HG02759 (cell line): Measurements from ENCODE around the gene RIMBP2.
"Not testable (repeated sequence)": the region's sequence is repeated elsewhere in the genome, so short reads cannot be mapped to it uniquely, and the experiment has no call there.

Experiments
- ATAC-seq: cut with Tn5 transposase; IDR thresholded peaks from one replicate; pipeline ENCODE4 v1.9.1; 2021; ENCODE audit warnings: mild to moderate bottlenecking, moderate library complexity; ENCODE audit not compliant: unreplicated experiment

Gene RIMBP2, protein sequence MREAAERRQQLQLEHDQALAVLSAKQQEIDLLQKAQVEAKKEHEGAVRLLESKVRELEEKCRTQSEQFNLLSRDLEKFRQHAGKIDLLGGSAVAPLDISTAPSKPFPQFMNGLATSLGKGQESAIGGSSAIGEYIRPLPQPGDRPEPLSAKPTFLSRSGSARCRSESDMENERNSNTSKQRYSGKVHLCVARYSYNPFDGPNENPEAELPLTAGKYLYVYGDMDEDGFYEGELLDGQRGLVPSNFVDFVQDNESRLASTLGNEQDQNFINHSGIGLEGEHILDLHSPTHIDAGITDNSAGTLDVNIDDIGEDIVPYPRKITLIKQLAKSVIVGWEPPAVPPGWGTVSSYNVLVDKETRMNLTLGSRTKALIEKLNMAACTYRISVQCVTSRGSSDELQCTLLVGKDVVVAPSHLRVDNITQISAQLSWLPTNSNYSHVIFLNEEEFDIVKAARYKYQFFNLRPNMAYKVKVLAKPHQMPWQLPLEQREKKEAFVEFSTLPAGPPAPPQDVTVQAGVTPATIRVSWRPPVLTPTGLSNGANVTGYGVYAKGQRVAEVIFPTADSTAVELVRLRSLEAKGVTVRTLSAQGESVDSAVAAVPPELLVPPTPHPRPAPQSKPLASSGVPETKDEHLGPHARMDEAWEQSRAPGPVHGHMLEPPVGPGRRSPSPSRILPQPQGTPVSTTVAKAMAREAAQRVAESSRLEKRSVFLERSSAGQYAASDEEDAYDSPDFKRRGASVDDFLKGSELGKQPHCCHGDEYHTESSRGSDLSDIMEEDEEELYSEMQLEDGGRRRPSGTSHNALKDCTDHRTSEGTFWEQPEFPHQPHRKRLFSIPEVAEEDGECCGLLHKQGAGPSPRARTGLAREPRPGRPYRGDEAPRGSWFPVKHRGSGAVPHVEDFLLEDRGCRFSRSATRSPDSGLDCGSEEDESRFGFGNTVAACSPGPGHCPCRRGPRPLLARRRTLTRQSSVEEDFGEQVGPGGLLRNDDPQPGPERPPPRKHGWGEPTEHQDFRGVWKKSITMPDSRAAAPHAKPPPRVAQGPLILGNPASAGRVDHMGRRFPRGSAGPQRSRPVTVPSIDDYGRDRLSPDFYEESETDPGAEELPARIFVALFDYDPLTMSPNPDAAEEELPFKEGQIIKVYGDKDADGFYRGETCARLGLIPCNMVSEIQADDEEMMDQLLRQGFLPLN (N-terminal part only)

DNA sequence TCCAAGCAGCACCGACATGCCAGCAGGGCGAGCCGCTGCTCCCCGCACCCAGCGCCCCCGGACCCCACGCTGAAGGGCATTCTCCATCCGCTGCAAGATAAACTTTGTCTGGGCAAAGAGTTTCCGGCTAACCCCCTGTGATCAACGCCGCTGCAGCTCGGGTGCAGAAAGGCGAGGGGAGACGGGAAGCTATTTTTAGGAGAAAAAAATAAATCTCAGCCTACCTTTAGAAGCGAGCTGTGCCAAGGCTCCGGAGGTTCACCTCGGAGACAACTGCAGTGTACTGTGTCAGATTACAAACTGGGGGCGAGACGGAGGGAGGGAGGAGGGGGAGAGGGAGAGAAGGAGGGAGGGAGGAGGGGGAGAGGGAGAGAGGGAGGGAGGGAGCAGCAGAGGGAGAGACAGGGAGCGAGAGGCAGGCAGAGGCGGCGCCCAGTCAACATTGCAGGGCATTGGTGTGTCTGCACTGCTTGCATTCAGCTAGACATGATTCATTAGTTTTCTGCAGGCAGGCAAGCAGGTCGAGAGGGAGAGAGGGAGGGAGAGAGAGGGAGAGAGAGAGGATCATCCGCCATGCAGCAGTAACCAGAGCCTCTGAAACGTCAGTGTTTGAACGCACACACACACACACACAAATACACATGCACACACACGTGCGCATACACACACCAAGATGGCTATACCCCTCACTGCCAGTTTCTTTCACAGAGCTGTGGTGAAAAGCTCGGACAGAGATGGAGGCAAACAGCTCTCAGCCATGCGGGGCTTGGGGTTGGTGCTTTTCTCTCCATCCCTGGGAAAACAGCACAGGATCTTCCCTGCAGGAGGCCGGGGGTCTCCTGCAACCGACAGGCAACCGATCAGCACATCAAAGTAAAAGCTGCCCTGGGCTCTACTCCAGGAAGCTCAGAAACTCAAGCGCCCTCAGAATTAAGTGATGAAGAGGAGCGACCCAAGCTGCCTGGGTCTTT lies at the start of gene RIMBP2:
Gene RIMBP2, minus strand, starts transcription at position 302 of the 971 bp plus-strand sequence. CDS start 237,286 bp downstream, outside the sequence.
- no peak for ATAC-seq

DNA sequence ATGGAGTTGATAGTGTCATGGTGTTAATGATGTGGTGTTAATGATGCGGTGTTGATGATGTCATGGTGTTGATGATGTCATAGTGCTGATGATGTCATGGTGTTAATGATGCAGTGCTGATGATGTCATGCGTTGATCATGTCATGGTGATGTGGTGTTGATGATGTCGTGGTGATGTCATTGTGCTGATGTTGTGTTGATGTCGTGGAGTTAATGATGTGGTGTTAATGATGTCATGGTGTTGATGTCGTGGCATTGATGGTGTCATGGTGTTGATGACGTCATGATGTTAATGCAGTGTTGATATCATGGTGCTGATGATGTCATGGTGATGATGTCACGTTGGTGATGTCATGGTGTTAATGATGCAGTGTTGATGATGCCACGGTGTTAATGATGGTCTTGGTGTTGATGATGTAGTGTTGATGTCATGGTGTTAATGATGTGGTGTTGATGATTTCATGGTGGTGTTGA lies 49.1 kb upstream of the RIMBP2 start:
- ATAC-seq, result no peak

DNA sequence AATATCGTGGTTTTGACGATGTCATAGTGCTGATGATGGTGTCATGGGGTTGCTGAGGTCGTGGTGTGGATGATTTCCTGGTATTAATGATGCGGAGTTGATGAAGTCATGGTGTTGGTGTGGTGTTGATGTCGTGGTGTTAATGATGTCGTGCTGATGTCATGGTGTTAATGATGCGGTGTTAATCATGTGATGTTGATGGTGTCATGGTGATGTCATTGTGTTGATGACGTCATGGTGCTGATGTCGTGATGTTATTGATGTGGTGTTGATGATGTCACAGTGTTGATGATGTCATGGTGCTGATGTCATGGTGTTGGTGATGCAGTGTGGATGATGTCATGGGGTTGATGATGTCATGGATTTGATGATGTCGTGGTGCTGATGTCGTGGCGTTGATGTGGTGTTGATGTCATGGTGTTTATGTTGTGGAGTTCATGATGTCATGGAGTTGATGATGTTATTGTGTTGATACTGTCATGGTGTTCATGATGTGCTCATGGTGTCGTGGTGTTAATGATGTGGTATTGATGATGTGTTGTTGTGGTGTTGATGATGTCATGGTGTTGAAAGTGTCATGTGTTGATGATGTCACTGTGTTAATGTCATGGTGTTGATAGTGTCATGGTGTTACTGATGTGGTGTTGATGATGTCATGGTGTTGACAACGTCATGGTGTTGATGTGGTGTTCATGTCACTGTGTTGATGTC lies 48.5 kb upstream of the RIMBP2 start:
- no peak for ATAC-seq

DNA sequence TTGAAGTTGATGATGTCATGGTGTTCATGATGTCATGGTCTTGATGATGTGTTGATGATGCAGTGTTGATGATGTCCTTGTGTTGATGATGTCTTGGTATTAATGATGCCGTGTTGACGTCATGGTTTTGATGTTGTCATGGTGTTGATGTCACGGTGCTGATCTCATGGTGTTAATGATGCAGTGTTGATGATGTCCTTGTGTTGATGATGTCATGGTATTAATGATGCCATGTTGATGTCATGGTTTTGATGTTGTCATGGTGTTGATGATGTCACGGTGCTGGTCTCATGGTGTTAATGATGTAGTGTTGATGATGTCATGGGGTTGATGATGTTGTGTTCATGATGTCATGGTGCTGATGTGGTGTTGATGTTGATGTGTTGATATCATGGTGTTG lies 48.0 kb upstream of the RIMBP2 start:
- ATAC-seq, result no peak

DNA sequence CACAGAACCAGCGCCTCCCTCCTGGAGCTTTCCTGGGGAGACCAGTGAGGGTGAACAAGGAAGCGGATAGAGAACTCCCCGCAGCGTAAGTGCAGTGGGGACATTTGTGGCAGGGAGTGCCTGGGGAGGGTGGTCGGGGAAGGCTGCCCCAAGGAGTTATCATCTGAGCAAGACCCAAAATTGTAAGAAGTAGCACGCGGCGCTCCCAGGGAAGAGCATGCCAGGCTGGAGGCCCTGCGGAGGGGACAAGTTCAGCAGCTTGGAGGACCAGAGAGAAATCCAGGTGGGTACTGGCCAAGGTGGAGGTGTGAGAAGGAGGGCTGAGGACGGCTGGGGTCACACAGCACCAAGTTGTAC lies 46.2 kb upstream of the RIMBP2 start:
- ATAC-seq, result no peak

DNA sequence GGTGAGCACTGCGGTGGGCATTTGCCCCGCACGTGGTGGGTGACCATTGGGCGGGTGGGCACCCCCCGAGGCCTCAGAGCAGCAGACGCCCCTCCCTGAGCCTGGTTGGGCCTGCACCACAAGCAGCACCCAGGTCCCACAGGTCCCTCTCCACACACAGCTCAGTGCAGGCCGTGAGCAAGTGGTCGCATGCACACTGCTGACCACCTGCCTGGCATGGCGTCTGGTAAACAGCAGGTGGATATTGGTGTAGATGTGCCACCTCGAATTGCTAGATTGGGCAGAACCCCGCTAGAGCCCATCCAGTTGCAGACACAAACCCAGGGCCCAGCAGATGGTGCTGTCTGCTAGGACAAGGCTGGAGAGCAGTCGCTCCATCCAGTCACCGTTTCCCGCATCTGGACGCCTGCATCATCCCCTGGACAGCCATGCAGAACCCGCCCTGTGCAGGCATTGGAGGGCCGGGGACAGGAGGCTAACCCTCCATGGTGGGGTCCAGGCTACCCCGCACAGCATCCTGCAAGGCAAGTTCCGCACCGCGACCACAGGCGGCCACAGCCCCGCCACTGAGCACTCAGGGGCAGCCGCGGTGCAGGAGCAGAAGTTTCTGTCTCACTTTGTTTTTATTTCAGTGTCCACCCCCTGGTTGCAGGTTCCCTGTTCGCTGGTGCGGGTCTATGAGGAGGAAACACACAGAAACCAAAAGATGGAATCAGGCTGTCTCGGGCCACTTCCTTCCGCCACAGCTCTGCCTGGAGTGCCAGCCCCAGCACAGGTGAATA lies 45.6 kb upstream of the RIMBP2 start:
- peak; percentile 64 for ATAC-seq

DNA sequence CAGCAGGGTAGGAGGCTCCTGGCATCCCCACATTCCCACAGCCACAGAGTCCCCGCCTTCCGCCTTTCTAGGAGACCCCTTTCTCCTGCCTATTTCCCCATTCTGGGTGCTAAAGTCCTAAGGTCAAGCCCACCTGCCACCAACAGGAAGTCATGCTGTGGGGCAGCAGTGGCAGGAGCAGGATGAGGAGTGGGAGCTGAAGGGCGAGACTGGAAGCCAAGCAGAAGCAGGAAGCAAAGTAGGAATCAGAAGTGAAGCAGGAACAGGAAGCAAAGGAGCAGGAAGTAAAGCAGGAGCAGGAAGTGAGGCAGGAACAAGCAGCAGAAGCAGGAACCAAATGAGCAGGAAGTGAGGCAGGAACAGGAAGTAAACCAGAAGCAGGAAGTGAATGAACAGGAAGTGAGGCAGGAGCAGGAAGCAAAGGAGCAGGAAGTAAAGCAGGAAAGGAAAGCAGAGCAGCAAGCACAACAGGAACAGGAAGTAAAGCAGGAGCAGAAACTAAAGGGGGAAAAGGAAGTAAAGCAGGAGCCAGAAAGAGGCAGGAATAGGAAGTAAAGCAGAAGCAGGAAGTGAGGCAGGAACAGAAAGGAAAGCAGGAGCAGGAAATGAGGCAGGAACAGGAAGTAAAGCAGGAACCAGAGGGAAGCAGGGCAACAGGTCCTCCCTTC lies 38.3 kb upstream of the RIMBP2 start:
- no peak for ATAC-seq

DNA sequence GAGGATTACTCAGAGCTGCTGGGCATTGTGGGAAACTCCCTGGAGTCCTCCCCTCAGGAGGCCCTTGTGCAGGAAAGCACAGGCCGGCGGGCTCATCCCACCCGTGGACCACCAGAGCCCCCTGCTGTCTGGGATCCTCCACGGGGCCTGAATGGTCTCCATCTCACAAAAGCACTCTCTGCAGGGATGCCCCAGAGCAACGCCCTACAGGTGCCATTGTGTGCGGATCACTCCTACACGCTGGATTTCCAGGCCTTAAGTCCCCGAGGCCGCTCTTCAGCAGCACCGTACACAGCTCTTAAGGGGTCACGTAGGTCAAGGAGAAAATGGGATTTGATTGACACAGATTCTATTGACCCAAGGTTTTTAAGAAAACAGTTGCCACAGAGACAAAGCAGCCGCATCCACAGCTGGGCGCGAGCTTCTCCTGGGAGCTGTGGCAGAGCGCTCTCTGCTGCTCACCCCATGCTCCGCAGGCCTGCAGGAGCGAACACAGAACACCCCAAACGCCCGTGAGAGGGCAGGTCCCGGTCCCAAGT lies 36.7 kb upstream of the RIMBP2 start:
- ATAC-seq, result no peak

DNA sequence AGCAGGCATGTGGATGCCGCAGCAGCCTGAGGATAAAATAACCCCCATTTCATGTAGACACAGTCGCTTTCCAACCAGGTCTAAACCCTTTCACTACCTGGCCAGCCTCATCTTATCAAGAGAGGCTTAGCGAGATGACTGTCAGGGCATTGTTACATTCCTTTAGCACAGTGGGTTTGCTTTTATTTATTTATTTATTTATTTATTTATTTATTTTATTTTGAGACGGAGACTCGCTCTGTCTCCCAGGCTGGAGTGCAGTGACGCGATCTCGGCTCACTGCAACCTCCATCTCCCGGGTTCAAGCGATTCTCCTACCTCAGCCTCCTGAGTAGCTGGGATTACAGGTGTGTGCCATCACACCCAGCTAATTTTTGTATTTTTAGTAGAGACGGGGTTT lies 35.9 kb upstream of the RIMBP2 start:
- ATAC-seq, result not testable (repeated sequence)

DNA sequence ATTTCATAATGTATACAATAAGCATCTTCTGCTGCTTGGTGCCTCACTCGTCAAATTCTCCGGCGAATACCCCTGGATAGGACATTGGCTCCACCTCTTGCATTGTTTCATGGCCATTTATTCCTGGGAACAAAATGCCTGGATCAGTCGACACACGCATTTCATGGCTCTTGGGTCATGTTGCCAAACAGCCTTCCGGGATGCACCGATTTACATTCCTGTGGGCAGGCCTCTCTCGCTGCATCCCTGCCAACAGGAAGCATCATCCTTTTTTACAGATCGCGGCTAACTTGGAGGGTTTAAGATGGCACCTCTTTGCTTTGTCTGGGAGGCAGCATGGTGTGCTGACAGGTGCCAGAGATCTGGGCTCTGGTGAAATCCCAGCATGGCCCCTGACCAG lies 32.7 kb upstream of the RIMBP2 start:
- ATAC-seq, result no peak

DNA sequence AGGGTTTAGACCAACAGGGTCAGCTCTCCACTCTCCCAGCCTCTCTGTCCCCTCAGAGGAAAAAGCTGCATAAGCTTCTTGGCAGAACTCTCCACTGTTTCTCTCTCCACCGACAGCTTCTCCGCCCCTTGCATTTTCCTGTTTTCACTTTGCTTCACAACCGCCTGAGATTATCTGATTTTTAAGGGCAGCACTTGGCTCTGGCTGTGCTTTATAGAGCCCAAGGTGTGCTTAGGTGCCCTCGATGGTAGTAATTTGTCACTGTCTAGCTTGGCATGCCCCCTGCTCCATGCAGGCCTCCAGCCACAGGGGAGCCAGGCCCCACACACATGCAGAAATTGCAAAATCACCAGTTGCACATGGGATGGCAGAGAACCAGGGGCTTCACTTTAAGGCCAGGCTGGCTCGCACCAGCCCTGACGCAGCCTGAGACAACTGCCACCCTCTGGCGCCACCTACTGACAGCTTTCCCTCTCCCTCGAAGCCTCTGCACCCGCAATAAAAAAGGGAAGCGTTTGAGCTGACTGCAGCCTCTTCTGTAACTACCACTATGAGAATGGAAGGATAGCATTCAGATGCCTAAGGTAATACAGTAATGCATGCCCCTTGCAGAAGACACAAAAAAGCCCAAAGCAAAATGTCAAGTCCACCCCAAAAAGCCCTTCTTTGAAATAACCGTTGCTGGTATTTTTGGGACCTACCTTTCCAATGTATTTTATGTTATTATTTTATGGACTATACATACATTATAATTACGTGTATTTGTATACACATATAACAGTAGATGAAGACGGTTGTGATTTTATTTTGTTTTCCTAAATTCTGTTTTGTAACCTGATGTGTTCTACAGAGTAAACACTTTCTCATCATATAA lies 32.0 kb upstream of the RIMBP2 start:
- peak; percentile 93 for ATAC-seq

DNA sequence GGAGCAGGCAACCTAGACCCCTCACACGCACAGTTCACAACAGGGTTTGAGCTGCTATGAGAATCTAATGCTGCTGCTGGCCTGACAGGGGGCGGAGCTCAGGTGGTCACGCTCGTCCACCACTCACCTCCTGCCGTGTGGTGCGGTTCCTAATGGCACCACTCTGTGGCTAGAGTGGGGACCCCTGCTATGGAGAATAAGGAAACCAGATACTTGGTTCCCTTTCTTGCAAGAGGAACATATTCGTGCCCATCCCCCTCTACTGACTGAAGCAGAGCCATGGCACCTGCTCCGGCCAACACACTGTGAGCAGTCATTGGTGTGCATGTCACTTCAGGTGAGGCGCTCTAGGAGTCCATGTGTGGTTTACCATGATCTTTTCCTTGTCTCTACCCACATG lies 30.4 kb upstream of the RIMBP2 start:
- ATAC-seq, result no peak

DNA sequence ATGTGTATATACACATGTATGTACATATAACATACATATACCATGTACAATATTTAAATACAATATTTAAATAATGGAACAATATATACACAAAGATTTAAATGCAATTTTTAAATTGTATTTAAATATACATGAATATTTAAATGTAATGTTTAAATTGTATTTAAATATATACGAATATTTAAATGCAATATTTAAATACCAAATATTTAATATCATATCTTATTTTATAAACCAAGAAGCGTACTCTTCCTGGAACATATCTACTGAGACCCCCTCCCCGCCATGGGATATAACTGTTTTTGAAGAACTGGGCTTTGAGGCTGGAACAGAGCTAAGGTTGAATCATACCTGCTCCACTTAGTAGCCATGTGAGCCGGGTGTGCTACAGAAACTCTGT lies 29.8 kb upstream of the RIMBP2 start:
- no peak for ATAC-seq

DNA sequence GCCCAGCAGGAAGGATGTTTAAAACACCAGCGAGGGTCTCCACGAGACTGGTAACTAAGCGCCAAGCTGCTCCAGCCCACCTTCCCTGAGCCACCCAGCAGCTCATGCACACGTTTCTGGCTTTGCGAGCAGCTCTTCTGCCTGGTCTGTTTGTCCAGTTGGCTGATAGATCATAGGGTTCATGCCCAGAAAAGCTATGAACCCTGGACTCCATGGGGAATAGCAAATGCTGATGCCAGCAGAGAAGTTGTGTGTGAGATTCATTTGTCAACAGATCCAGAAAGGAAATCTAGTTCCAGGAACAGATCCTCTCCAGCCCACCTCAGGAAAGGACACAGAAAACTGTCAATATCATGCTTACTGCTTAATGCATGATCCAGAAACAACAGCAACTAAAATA lies 28.2 kb upstream of the RIMBP2 start:
- ATAC-seq, result no peak

DNA sequence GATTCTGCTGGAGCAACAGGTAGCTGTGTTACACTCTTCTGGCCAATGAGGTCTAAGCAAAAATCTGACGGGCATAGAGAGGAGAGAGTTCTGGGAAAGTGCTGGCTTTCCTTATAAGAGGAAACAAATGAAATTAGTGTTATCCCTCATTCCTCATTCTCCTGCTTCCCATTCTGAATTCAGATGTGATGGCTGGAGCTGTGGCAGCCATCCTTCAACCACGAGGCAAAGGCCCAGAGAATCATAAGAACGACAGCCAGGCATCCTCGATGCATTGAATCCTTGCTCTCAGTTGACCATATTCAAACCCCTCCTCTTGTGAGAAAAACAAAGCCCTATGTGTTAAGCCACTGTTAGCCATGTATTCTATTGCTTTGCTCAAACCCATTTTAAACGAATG lies 27.5 kb upstream of the RIMBP2 start:
- ATAC-seq, result no peak

DNA sequence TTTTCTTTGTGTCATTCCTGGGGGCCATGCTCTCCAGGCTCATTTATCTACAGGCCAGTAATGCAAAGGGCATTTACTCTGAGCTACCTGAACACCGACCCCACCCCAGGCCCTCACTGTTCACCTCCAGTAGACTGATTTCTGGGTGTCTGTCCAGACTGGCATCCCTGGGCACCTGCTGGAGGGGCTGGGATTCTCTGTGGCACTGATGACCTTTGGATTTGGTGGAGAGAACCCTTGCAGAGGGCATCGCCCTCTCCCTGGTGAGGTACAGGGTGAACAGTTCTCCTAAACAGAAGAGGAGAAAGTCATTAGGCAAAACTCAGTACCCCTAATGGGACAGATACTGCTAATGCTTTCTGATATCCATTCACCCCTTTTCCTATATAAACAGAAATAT lies 27.1 kb upstream of the RIMBP2 start:
- ATAC-seq, result no peak

DNA sequence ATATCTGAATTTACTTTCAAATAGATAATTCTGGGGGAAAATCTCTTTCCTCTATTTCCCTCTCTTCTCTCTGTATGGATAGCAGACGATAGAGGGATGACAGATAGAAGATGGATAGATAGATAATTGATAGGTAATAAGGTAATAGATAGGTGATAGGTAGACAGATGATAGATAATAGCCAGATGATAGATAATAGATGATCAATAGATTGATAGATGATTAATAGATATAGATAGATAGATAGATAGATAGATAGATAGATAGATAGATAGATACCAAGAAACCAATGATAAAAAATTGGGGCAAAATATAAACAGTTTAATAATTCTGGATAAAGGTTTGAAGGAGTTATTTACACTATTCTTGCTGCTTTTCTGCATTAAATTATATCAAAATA lies 26.6 kb upstream of the RIMBP2 start:
- ATAC-seq, result no peak
